DOHH2 (cell line): ENCODE data around the gene GTPBP4.

Experiments
- CTCF ChIP-seq: fragments of 200-600 bp; sonication (generic); IDR thresholded peaks from one replicate; pipeline ENCODE4 v1.5.1; 2014; ENCODE audit warnings: antibody characterized with exemption, mild to moderate bottlenecking, low read depth, low read length; ENCODE audit not compliant: poor library complexity, severe bottlenecking
- EZH2phosphoT487 ChIP-seq: fragments of 200-600 bp; sonication (generic); IDR thresholded peaks from 2 replicates; pipeline ENCODE4 v1.6.1; 2017; ENCODE audit warnings: borderline replicate concordance, mild to moderate bottlenecking, antibody characterized with exemption, low read length, moderate library complexity, mixed read lengths

- TF ChIP-seq CTCF (no peak), EZH2phosphoT487 (no peak)
Measured at GRCh38 chr10:986881-987619, 1.2 kb upstream of the GTPBP4 start.
